ENCODE measurements around the gene SCAI. TPM values are rescaled to one million over a fixed set of nuclear protein-coding genes. Genes with fewer than 3 reads are reported as not detected.

Gene SCAI
- polyA plus RNA-seq, 2 of the 4 experiments (the other 2 are of a cell fraction): 2.1 to 5.0 TPM

- TF ChIP-seq, protein P1, sequence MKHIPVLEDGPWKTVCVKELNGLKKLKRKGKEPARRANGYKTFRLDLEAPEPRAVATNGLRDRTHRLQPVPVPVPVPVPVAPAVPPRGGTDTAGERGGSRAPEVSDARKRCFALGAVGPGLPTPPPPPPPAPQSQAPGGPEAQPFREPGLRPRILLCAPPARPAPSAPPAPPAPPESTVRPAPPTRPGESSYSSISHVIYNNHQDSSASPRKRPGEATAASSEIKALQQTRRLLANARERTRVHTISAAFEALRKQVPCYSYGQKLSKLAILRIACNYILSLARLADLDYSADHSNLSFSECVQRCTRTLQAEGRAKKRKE (CRISPR knock-in tag; IDR thresholded peaks at IDR 0.05; ENCODE audit: low read depth): no peak
- TF ChIP-seq, protein P2, sequence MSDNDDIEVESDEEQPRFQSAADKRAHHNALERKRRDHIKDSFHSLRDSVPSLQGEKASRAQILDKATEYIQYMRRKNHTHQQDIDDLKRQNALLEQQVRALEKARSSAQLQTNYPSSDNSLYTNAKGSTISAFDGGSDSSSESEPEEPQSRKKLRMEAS (IDR thresholded peaks at IDR 0.05): no peak
- TF ChIP-seq HOXB5 (CRISPR knock-in tag; IDR thresholded peaks at IDR 0.05) (no peak), ZSCAN20 (CRISPR knock-in tag; IDR thresholded peaks at IDR 0.05) (no peak), JUN (IDR thresholded peaks at IDR 0.05) (no peak), HEYL (CRISPR knock-in tag; IDR thresholded peaks at IDR 0.05) (no peak), TFCP2L1 (CRISPR knock-in tag; IDR thresholded peaks at IDR 0.05) (no peak), FOSB (CRISPR knock-in tag; IDR thresholded peaks at IDR 0.05) (no peak)
- Histone ChIP-seq H3K4me1 (no peaks in the 10 kb centered on the region), H3K4me3 (no peak overlapping the region), H3K27ac (no peak overlapping the region), H3K9me3 (no peaks in the 10 kb centered on the region), H3K4me2 (no peak overlapping the region)
- no peak for FAIRE-seq
- ChIA-PET CTCF (interaction anchor here (1.7 kb wide), 1 partner anchor 9 kb away, joined by 4 read pairs; the partner anchor contains the start of gene SCAI), POLR2A (interaction anchor here (0.5 kb wide), 1 partner anchor 21 kb away, joined by 5 read pairs; no protein-coding TSS in a partner anchor)
- DNase-seq (ENCODE audit: low read depth in 1 of 2, low spot score in 1 of 2): no peak
- 100% methylated on average over 1 of the region's 2 CpGs for WGBS (ENCODE audit: missing lambda C conversion rate)
- no peak for ATAC-seq
Measured at GRCh38 chr9:125151730-125152129, 8.4 kb upstream of the SCAI start.

DNA sequence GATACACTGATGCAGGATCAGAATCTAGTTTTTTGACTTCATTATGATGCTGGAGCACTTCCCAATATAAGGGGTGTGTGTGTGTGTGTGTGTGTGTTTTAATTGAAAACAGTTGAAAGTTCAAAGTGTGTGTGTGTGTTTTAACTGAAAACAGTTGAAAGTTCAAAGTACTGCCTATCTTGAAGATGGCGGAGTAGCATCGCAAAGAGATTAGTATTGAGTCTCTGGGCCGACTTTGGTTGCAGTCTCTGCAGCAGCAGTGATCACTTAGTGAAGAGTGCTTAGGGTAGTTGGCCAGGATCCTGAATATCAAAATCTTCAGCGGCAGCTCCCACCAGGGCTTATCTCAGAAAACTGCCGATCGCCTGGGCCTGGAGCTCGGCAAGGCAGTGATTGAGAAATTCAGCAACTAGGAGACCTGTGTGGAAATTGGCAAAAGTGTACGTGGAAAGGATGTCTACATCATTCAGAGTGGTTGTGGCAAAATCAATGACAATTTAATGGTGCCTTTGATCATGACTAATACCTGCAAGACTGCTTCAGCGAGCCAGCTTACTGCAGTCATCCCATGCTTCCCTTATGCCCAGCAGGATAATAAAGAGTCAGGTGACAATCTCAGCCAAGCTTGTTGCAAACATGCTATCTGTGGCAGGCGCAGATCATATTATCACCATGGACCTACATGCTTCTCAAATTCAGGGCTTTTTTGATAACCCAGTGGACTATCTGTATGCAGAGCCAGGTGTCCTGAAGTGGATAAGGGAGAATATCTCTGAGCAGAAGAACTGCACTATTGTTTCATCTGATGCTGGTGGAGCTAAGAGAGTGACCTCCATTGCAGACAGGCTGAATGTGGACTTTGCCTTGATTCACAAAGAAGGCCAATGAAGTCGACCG, 7.3 kb upstream of the SCAI start:
- FAIRE-seq (no peak), ATAC-seq (no peak; a peak in 1 of 6 replicates)

DNA sequence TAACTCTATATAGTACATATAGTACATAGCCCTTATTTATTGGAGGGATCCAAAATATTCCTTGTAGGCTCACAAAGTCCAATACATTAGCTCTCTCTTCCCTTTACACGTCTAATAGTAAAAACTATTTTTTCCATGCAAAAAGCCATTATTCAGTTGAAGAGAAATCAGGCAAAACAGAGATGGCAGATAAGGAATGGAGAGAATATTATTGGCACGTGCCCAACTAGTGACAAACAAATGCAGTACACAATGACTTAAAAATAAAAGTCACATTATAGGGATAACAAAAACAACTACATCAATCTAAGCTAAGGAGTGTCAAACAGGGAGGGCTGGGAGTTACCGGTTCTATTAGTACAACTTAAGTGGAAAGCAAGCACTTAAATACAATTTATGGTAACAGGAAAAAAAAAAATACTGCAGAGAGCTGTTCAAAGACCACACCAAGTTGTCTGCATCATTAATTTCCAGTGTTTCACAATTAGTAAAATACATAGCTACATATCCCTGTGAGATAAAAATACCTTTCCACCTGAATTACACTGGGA, 4.1 kb upstream of the SCAI start:
- 87% methylated on average over 3 of the region's 3 CpGs for WGBS (ENCODE audit: missing lambda C conversion rate)
- TF ChIP-seq RCOR1 (IDR thresholded peaks at IDR 0.05; ENCODE audit: low read depth, low read length) (no peak), HDAC2 (IDR thresholded peaks at IDR 0.05) (no peak), RARB (CRISPR knock-in tag; IDR thresholded peaks at IDR 0.05) (no peak), E2F6 (IDR thresholded peaks at IDR 0.05; ENCODE audit: borderline replicate concordance, low read depth) (no peak)
- TF ChIP-seq, protein P1 (CRISPR knock-in tag; IDR thresholded peaks at IDR 0.05; ENCODE audit: low read depth): no peak
- H3K27ac ChIP-seq: no peak overlapping the region
- no peak overlapping the region for H3K4me3 ChIP-seq
- DNase-seq (ENCODE audit: low read depth in 1 of 2, low spot score in 1 of 2) (no peak), ATAC-seq (no peak), FAIRE-seq (no peak)
- H3K4me1 ChIP-seq: peaks cover 9% of the 10 kb centered on the region; the same call in 2 of the 3 replicates
- H3K9me3 ChIP-seq: no peaks in the 10 kb centered on the region
- POLR2A ChIA-PET: no interaction called here
- H3K4me2 ChIP-seq: no peak overlapping the region
- CTCF ChIA-PET: interaction anchor here (0.9 kb wide), 1 partner anchor 16 kb away, joined by 4 read pairs; no protein-coding TSS in a partner anchor

More for the DNA sequence above, 7.3 kb upstream of the SCAI start:
- TF ChIP-seq TP53 (CRISPR knock-in tag; IDR thresholded peaks at IDR 0.05): no peak
- no peak for TF ChIP-seq ZC3H11A (IDR thresholded peaks at IDR 0.05)
- no peak for TF ChIP-seq E2F6 (IDR thresholded peaks at IDR 0.05; ENCODE audit: borderline replicate concordance, low read depth)
- TF ChIP-seq RNF2 (IDR thresholded peaks at IDR 0.05; ENCODE audit: borderline replicate concordance, low read depth): no peak
- TF ChIP-seq RFX5 (IDR thresholded peaks at IDR 0.05): no peak
- no peak for TF ChIP-seq ZSCAN20 (CRISPR knock-in tag; IDR thresholded peaks at IDR 0.05)
- TF ChIP-seq NFE2L2 (conservative IDR thresholded peaks at IDR 0.05; ENCODE audit: low read length): no peak
- no peak for TF ChIP-seq MYC (IDR thresholded peaks at IDR 0.05; ENCODE audit: borderline replicate concordance, low read length)
- no peak for TF ChIP-seq RCOR1 (IDR thresholded peaks at IDR 0.05; ENCODE audit: low read depth, low read length)
- TF ChIP-seq CHD2 (IDR thresholded peaks at IDR 0.05; ENCODE audit: low read length, partially characterized antibody): no peak
- no peak for TF ChIP-seq RAD21 (conservative IDR thresholded peaks at IDR 0.05 in 1 of 2, IDR thresholded peaks at IDR 0.05 in 1 of 2)
- no peak for TF ChIP-seq HOXA7 (CRISPR knock-in tag; IDR thresholded peaks at IDR 0.05)
- TF ChIP-seq RARB (CRISPR knock-in tag; IDR thresholded peaks at IDR 0.05): no peak
- no peak for TF ChIP-seq CBX2 (IDR thresholded peaks at IDR 0.05; ENCODE audit: borderline replicate concordance, low read depth)
- TF ChIP-seq, protein P2 (IDR thresholded peaks at IDR 0.05): no peak
- no peak for TF ChIP-seq ZNF302 (CRISPR knock-in tag; IDR thresholded peaks at IDR 0.05)
- no peak for TF ChIP-seq MAFK (IDR thresholded peaks at IDR 0.05; ENCODE audit: partially characterized antibody)
- ChIA-PET CTCF (interaction anchor here (0.7 to 1.7 kb wide), 3 partner anchors 8 to 375 kb away, joined by 3 to 5 read pairs (median 4); partner anchors contain the start of gene SCAI), POLR2A (interaction anchor here (1.2 kb wide), 1 partner anchor 91 kb away, joined by 3 read pairs; the partner anchor contains the start of gene HSPA5)
- Histone ChIP-seq H3K4me2 (no peak overlapping the region), H3K9me3 (no peaks in the 10 kb centered on the region), H3K27ac (no peak overlapping the region), H3K4me1 (peaks cover 5% of the 10 kb centered on the region; the same call in 1 of the 3 replicates), H3K4me3 (no peak overlapping the region)
- no peak for DNase-seq (ENCODE audit: low read depth in 1 of 2, low spot score in 1 of 2)
- 94% methylated on average over 12 of the region's 12 CpGs for WGBS (ENCODE audit: missing lambda C conversion rate)
